ENCODE measurements around the gene MYF6. TPM values are rescaled to one million over a fixed set of nuclear protein-coding genes. Genes with fewer than 3 reads are reported as not detected.

Gene MYF6
- total RNA-seq, 2 experiments from 2014 or later, result not detected

DNA sequence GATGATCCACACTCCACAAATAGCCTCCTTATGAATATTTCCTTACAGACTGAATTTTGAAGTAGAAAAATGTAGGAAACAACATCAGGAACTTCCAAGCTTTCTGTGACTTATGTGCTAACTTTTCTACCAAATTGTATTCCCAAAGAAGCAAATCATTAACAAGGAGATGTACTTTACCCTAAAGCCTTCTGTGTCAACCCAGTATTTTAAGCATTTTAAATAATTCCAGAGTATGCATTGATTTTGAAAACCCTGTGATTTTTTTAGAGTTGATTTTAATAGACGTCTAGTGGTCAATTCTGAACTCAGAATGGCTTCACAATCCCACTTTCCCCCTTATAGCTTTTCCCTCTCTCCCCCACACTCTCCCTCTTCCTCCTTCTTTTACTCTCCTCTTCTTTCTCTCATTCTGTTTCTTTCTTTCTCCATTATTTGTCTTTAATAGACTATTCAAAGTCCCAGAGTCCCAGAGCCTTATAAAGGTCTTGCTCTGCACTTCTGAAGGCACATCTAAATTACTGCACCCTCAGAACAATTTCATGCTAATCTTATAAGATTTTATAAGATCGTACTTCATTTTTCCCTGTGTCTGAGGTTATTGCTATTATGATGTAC lies 10.1 kb upstream of the MYF6 start:
- ATAC-seq (no peak), DNase-seq (no peak)
- Mint-ChIP-seq H3K27ac (no peak overlapping the region), H3K4me1 (no peaks in the 10 kb centered on the region), H3K36me3 (no peaks in the 10 kb centered on the region), H3K9me3 (ENCODE audit: low read depth) (no peaks in the 10 kb centered on the region), H3K4me3 (no peak overlapping the region), H3K27me3 (no peaks in the 10 kb centered on the region)
- CTCF ChIA-PET, result no interaction called here

DNA sequence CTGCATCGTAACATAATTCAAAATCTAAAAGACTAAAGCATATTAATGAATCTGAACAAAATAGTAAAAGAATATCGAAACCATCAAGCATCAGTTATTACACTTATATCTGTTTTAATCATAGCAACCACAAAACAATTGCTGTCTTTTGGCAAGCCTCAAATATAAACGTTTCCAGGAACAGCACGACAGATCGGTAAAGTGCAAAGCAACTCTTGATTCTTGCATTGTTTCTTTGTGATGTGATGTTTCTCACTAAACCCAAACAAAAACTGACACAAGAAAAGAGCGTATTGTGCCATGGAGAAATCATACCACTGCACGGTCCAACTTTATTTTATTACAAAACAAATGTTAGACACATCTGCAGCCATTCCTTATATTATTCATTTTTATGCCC lies 9.2 kb upstream of the MYF6 start:
- Mint-ChIP-seq H3K27ac (no peak overlapping the region), H3K4me1 (no peaks in the 10 kb centered on the region), H3K4me3 (no peak overlapping the region), H3K9me3 (ENCODE audit: low read depth) (no peaks in the 10 kb centered on the region), H3K27me3 (no peaks in the 10 kb centered on the region), H3K36me3 (no peaks in the 10 kb centered on the region)
- ATAC-seq, result no peak
- CTCF ChIA-PET, result no interaction called here
- DNase-seq, result no peak

DNA sequence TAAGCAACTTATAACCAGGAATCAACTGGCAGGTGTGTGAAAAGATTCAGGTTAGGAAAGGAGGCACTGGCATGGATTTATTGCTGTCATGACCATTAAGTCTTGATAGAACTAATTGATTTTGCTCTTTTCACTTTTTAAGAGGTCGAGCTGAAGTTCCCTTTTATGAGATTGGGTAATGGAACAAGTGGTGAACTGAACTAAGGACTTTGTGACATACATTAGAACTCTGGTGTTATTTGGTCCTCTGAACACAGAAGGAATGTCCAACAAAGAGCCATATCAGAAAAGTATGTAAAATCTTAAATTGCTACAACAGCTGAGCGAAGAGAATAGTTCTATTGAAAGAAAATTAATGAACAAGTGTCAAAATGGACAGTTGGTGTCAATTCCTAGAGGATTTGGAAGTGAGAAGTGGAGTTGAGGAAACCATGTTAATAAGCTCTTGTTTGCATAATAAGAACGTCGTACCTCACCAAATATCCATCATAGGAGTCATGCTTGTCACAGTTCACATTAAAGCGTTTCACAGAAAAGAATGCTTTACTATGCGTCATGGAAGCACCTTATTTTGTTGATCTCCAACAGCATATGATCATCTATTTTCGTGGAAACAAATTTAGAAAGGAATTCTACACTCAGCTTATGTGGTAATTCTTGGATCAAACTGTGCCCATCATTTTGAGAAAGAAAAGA lies 8.4 kb upstream of the MYF6 start:
- Mint-ChIP-seq H3K27me3 (no peaks in the 10 kb centered on the region), H3K9me3 (ENCODE audit: low read depth) (no peaks in the 10 kb centered on the region), H3K4me1 (no peaks in the 10 kb centered on the region), H3K4me3 (no peak overlapping the region), H3K36me3 (no peaks in the 10 kb centered on the region), H3K27ac (no peak overlapping the region)
- ATAC-seq (no peak), DNase-seq (no peak)
- CTCF ChIA-PET, result no interaction called here

DNA sequence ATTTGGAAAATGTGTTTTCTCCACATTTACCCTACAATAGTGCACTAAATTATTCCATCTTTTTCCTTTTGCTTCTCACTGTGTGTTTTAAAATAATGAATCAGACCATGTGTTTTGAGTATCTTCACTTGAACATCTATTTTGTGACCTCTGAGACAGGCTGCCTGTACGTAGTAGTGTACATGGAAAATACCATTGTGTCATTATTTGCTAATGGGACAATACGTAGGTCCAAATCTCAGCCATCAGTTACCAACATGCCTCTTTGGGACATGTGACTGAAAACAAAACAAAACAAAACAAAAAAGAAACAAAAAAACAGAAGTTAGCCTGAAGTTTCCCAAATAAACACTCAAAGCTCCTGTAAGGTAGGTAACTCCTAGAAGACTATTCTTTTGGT lies 7.1 kb upstream of the MYF6 start:
- no peaks in the 10 kb centered on the region for H3K27me3 Mint-ChIP-seq
- H3K9me3 Mint-ChIP-seq (ENCODE audit: low read depth), result no peaks in the 10 kb centered on the region
- DNase-seq (no peak), ATAC-seq (no peak)
- CTCF ChIA-PET, result no interaction called here
- H3K4me1 Mint-ChIP-seq, result no peaks in the 10 kb centered on the region
- no peak overlapping the region for H3K4me3 Mint-ChIP-seq
- no peak overlapping the region for H3K27ac Mint-ChIP-seq
- no peaks in the 10 kb centered on the region for H3K36me3 Mint-ChIP-seq

DNA sequence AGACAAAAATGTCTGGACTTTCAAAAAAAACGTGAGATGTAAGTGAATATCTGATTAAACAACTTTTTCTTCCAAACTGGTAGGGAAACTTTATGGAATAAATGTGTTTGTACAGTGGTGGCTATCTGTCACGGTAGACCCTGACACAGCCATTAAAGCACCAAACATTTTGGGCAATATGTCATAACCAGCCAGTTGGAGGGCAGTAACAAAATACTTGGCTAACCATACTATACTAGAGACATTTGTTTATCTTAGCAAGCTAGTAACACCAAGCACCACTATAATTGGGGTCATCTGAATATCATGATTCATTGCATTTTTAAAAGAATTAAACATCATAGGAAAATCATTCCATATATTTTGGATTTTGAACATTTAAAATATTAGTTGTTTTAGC lies 6.0 kb upstream of the MYF6 start:
- Mint-ChIP-seq H3K9me3 (ENCODE audit: low read depth) (no peaks in the 10 kb centered on the region), H3K4me1 (no peaks in the 10 kb centered on the region), H3K4me3 (no peak overlapping the region), H3K36me3 (no peaks in the 10 kb centered on the region), H3K27ac (no peak overlapping the region), H3K27me3 (no peaks in the 10 kb centered on the region)
- ATAC-seq (no peak), DNase-seq (no peak)
- CTCF ChIA-PET, result no interaction called here

DNA sequence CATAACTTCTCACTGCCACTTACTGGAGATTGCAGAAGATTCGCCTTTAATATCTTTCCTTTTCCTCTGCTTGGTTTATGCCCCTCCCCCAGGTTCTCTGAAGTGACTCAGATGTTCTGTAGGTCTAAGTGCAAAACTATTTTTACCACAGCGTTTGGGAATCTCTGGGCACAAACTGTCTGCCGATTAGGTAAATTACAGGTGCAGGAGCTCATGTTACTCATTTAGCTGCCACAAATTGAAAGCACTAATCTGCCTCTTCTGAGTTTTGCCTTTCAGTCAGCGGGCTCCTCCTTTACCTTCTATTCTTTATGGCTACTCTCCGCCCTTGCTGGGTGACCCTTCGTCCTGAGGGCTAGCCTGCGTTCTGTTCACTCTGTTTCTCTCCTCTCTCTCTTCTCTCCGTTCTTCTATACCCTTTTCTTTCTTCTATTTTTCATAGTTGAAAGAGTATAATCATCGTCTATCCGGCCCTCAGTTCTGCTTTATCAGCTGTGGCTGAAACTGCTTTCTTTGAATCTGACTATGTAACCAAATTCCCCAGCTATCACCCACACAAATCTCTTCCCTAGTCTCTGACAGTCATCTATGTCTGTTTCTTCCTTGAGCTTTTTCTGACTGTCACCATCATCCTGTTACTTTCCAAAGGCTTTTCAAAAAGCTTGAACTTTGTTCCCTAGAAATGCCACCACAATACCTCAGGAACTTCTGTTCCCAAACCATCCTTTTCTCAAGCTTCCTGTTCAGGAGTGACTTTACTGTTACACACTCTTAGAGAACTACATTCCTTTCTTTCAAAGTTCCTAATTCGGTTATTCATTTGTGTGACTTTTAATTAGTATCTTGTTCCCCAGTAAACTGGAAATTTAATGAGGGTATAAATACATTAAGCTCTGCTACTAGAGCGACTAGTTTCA lies 4.3 kb upstream of the MYF6 start:
- no peak for DNase-seq
- H3K9me3 Mint-ChIP-seq (ENCODE audit: low read depth), result no peaks in the 10 kb centered on the region
- CTCF ChIA-PET, result no interaction called here

DNA sequence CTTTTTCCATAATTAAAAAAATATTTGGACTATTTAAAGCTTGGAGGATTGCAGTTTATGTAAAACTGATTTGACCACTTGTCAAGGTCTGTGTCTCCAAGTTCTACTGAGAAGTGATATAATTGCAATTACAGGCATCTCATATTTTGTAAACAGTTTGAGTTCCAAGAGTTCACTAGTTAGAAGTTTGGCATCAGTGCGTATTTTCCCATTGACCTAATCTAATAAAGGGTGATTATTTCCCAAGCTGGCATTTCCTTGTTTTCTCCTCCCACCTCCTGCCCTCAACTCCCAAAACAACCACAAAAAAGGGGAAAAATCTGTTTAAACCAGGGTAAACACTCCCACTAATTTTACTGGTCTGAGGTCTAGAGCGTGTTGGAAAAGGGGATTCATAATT lies 3.0 kb upstream of the MYF6 start:
- no peak overlapping the region for H3K4me3 Mint-ChIP-seq
- H3K27ac Mint-ChIP-seq, result no peak overlapping the region
- H3K9me3 Mint-ChIP-seq (ENCODE audit: low read depth), result no peaks in the 10 kb centered on the region
- ATAC-seq (no peak), DNase-seq (no peak)
- peaks cover 5% of the 10 kb centered on the region for H3K4me1 Mint-ChIP-seq
- CTCF ChIA-PET, result no interaction called here
- H3K36me3 Mint-ChIP-seq, result no peaks in the 10 kb centered on the region
- peaks cover 23% of the 10 kb centered on the region for H3K27me3 Mint-ChIP-seq

More for the DNA sequence above, 4.3 kb upstream of the MYF6 start:
- Mint-ChIP-seq H3K27me3 (peaks cover 11% of the 10 kb centered on the region), H3K4me1 (no peaks in the 10 kb centered on the region), H3K36me3 (no peaks in the 10 kb centered on the region), H3K4me3 (no peak overlapping the region), H3K27ac (no peak overlapping the region)
- ATAC-seq, result no peak

DNA sequence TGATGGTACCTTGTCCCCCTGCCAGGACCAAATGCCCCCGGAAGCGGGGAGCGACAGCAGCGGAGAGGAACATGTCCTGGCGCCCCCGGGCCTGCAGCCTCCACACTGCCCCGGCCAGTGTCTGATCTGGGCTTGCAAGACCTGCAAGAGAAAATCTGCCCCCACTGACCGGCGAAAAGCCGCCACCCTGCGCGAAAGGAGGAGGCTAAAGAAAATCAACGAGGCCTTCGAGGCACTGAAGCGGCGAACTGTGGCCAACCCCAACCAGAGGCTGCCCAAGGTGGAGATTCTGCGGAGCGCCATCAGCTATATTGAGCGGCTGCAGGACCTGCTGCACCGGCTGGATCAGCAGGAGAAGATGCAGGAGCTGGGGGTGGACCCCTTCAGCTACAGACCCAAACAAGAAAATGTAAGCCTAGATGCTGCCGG lies 410 bp downstream of the MYF6 start:
- Mint-ChIP-seq H3K9me3 (ENCODE audit: low read depth) (no peaks in the 10 kb centered on the region), H3K27ac (no peak overlapping the region), H3K27me3 (peaks cover 33% of the 10 kb centered on the region), H3K4me3 (no peak overlapping the region), H3K4me1 (peaks cover 5% of the 10 kb centered on the region), H3K36me3 (no peaks in the 10 kb centered on the region)
- ATAC-seq (no peak), DNase-seq (no peak)
- CTCF ChIA-PET, result no interaction called here

DNA sequence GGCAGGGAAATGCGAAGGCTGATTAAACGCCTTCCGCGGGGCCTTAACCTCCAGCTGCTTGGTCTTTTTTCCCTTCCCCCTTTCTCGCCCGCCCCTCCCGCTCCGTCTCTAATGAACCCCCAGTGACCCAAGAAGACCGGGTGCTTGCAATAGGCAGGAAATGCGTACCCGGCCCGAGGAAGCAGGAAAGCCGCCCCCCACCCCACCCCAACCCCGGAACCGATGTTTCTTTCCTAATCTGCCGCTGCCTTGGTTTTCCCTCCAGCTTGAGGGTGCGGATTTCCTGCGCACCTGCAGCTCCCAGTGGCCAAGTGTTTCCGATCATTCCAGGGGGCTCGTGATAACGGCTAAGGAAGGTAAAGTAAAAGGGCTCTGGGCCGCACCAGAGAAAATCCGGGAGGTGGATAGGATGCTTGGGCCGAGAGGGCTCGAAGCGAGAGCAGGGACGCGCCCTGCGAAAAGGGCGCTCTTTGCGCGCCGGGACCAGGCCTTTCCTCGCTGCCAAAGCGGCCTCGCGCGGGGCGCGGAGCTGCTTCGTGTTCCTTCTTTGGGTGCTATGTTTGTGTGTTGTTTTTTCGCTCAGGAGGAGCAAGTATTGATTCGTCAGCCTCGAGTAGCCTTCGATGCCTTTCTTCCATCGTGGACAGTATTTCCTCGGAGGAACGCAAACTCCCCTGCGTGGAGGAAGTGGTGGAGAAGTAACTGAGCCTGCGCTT lies 983 bp downstream of the MYF6 start:
- H3K27ac Mint-ChIP-seq, result peak overlapping the region; percentile 17
- peaks cover 37% of the 10 kb centered on the region for H3K27me3 Mint-ChIP-seq
- CTCF ChIA-PET, result no interaction called here
- ATAC-seq, result no peak
- H3K4me3 Mint-ChIP-seq, result no peak overlapping the region
- peaks cover 5% of the 10 kb centered on the region for H3K4me1 Mint-ChIP-seq
- no peaks in the 10 kb centered on the region for H3K36me3 Mint-ChIP-seq
- no peak for DNase-seq
- H3K9me3 Mint-ChIP-seq (ENCODE audit: low read depth), result no peaks in the 10 kb centered on the region

DNA sequence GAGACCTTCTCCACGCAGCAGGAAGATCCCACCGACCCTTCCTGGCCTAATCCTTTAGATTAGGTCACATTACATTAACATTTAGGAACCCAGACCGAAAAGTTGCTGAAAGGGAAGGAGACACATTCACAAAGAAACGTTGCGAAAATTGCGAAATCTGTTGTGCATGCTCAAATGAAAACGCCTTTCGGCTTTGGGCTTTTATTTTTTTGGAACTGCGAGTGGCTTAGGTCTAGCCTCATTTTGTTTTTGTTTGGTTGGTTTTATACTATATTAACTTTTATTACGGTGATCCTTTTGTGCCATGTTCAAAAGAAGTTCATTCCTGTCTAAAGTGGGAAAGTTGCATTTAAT lies 1.5 kb downstream of the MYF6 start:
- H3K9me3 Mint-ChIP-seq (ENCODE audit: low read depth), result no peaks in the 10 kb centered on the region
- no peaks in the 10 kb centered on the region for H3K36me3 Mint-ChIP-seq
- no peak overlapping the region for H3K4me3 Mint-ChIP-seq
- CTCF ChIA-PET, result no interaction called here
- no peak overlapping the region for H3K27ac Mint-ChIP-seq
- peaks cover 42% of the 10 kb centered on the region for H3K27me3 Mint-ChIP-seq
- no peak for DNase-seq
- ATAC-seq, result no peak
- H3K4me1 Mint-ChIP-seq, result peaks cover 5% of the 10 kb centered on the region

DNA sequence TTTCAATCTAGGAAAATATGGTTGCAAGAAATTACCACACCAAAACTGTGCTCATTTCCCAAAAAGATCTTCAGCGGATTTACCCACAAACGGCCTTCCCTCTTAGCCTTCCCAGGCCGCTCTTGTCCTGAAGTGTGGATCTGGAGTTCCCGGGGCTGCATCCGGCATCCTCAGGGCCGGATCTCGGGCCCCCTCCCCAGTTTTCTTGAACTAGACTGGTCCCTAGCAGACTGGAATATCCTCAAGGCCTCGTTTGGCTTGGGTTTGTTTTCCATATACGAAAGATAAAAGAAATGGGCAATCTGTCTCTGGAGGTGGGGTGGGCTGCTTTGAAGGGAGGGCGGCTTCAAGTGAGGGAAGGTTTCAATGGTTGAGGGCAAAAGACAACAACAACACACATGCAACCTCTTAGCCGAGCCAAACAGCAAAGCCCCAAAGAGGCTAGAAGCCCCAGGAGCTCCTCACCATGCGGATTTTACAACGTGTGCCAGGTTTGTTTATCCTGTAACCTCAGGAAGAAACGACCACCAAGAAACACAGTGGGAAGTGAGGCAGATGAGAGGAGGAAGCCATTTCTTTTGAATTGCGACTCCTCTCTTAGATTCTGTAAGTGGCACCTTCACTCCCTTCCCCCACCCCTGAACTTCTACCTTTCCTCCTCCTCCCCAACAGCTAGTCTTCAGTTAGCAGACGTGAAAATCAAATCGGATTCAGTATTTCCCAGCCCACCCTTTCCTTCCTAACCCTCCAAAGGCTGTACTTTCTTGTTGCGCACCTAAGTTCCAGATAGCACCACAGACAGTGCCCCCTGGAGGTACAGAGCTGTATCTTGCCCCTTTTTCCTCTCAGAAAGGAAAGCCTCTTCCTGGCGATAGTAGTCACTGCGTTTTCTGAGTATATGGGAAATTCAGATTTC lies 2.6 kb downstream of the MYF6 start:
- Mint-ChIP-seq H3K4me1 (peaks cover 5% of the 10 kb centered on the region), H3K36me3 (peaks cover 2% of the 10 kb centered on the region), H3K27ac (no peak overlapping the region), H3K9me3 (ENCODE audit: low read depth) (no peaks in the 10 kb centered on the region), H3K27me3 (peaks cover 52% of the 10 kb centered on the region), H3K4me3 (no peak overlapping the region)
- ATAC-seq (no peak), DNase-seq (no peak)
- CTCF ChIA-PET, result no interaction called here

DNA sequence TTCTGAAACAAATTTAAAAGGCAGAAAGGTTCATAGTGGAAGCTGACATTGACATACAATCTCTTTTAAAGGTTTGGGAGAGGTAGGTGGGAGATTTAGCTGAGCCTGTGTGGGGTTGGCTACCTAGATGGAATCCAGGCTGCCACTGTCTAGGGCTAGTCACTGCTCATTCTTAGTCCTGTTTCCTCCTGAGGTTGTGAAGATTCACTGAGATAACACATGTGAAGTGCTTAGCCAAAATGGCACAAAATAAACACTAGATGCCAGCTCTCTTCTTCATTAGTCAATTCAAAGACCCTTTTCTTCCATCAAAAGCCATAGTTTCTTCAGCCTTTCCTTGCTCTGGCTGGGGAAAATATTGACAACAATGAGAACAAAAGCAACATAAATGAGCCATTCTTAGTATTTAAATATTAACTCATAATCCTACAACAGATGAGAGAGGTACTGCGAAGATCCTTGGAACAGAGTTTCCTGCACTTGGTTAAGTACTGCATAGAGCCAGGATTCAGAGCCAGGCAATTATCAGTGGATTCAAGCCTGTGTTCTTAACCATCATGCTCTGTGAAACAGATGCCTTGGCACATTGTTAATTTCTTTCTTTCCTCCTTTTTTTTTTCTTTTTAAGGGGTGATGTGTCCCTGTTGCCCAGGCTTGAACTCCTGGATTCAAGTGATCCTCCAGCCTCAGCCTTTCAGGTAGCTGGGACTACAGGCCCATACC lies 3.5 kb downstream of the MYF6 start:
- Mint-ChIP-seq H3K4me1 (peaks cover 5% of the 10 kb centered on the region), H3K9me3 (ENCODE audit: low read depth) (no peaks in the 10 kb centered on the region), H3K27ac (no peak overlapping the region), H3K4me3 (no peak overlapping the region), H3K36me3 (peaks cover 2% of the 10 kb centered on the region), H3K27me3 (peaks cover 56% of the 10 kb centered on the region)
- DNase-seq (no peak), ATAC-seq (no peak)
- CTCF ChIA-PET, result no interaction called here

Data from activated CD8-positive, alpha-beta memory T cell treated with anti-CD3 and anti-CD28 coated beads, Interleukin-2, amount 10 ng/mL, durations not matched to agents 7 days and 5 days (primary cell).